Fibroblast of the aortic adventitia (primary cell): ENCODE data around the gene PPP1R37. TPM values are rescaled to one million over a fixed set of nuclear protein-coding genes. Genes with fewer than 3 reads are reported as not detected.

Experiments
- DNase-seq: peaks from one replicate; pipeline ENCODE4 v3.0.0-alpha.2; 2010; ENCODE audit warnings: low read depth
- H3K4me3 ChIP-seq: 2 replicates; pipeline ENCODE4 v1.5.1; 2011; ENCODE audit warnings: low read depth, mild to moderate bottlenecking, control low read depth, low read length, moderate library complexity
- total RNA-seq: library from RNA; depleted of rRNA; stranded (reverse); fragments of >200 nt; gene quantifications from 2 replicates; pipeline ENCODE4 v1.2.3, GENCODE V29; 2012; ENCODE audit warnings: low replicate concordance
- TF ChIP-seq, protein P1 (sequence below): IDR thresholded peaks from 2 replicates; pipeline ENCODE4 v1.5.1; 2011; ENCODE audit warnings: mild to moderate bottlenecking, low read length, control low read depth, inconsistent platforms; ENCODE audit not compliant: insufficient read depth

Gene PPP1R37
- total RNA-seq, 1 donor = 28.0 TPM

DNA sequence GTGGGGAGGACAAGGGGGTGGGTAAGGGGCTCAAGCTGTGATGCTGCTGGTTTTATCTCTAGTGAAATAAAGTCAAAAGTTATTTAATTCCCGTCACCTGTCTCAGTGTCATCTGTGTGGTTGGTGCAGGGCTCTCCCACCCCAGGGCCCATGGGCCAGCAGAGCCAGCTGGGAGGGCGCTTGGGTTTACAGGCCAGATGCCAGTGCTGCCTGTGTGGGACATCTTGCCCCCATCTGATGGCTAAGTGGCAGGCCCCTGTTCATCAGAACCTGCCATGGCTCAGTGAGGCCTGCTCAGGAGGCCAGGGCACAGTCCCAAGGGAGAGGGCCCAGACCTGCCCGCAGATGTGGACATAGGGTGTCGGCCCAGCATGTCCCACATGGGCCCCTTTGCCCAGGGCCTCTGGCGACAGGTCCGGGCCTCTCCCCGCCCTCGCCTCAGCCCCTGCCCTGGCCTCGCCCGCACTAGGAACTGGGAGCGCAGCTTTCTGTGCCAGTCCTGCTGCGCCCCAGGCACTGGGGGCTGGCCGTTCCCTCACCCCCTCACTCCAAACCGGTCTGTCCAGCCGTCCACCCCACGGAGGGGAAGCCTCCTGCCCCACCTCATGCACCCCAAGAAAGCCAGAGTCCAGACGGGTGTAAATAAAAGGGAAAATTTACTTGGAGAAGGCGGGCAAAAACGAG lies 22.0 kb upstream of the PPP1R37 start:
- no peak for DNase-seq
- no peak overlapping the region for H3K4me3 ChIP-seq
- TF ChIP-seq, protein P1, sequence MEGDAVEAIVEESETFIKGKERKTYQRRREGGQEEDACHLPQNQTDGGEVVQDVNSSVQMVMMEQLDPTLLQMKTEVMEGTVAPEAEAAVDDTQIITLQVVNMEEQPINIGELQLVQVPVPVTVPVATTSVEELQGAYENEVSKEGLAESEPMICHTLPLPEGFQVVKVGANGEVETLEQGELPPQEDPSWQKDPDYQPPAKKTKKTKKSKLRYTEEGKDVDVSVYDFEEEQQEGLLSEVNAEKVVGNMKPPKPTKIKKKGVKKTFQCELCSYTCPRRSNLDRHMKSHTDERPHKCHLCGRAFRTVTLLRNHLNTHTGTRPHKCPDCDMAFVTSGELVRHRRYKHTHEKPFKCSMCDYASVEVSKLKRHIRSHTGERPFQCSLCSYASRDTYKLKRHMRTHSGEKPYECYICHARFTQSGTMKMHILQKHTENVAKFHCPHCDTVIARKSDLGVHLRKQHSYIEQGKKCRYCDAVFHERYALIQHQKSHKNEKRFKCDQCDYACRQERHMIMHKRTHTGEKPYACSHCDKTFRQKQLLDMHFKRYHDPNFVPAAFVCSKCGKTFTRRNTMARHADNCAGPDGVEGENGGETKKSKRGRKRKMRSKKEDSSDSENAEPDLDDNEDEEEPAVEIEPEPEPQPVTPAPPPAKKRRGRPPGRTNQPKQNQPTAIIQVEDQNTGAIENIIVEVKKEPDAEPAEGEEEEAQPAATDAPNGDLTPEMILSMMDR = no peak

DNA sequence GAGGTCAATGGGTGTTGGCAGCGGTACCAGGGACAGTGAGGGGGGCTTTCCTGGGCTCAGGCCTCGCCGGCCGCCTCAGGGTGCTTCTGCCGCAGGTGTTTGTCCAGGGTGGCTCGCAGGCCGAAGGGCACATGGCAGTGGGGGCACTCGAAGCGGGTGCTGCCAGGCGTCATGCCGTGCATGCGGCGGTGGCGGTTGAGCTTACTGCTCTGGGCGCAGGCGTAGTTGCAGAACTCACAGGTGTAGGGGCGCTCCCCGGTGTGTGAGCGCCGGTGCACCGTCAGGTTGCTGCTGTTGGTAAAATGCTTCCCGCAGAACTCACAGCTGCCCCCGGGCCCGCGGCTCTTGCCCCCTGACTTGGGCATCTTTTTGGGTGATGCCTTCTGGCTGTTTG lies 21.4 kb upstream of the PPP1R37 start:
- DNase-seq = no peak
- TF ChIP-seq, protein P1 = no peak
- no peak overlapping the region for H3K4me3 ChIP-seq

DNA sequence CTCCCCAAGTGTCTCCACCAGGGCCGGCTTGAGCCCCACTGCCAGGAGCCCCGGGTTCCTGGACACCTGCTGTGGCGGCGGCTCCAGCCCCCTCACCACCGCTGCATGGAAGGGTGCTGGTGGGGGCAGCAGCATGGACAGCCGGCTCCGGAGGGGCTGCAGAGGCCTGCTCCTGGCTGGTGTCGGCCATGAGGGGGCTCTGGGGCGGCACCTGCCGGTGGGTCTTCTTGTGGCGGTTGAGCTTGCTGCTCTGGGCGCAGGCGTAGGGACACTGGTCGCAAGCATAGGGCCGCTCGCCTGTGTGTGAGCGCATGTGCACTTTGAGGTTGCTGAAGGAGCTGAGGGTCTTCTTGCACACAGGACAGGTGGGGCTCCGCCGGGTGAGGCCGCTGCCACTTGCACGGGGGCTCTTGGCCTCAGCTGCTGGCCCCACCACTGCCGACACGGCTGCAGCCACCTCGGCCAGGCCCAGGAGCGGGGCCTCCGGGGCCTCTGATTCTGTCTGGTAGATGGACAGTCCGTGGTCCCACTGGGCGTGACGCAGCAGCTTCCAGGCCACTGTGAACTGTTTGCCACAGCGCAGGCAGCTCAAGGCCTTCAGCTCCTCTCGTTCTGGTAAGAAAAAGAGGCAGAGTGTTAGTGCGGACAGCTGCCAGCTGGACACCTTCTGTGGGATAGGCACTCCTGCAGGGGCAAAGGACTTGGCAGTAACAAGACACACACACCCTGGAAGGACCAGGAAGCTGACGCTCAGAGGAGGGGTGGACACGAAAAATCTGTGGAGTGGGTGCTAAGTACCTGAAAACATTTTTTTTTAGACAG lies 20.8 kb upstream of the PPP1R37 start:
- no peak overlapping the region for H3K4me3 ChIP-seq
- TF ChIP-seq, protein P1 = no peak
- no peak for DNase-seq

DNA sequence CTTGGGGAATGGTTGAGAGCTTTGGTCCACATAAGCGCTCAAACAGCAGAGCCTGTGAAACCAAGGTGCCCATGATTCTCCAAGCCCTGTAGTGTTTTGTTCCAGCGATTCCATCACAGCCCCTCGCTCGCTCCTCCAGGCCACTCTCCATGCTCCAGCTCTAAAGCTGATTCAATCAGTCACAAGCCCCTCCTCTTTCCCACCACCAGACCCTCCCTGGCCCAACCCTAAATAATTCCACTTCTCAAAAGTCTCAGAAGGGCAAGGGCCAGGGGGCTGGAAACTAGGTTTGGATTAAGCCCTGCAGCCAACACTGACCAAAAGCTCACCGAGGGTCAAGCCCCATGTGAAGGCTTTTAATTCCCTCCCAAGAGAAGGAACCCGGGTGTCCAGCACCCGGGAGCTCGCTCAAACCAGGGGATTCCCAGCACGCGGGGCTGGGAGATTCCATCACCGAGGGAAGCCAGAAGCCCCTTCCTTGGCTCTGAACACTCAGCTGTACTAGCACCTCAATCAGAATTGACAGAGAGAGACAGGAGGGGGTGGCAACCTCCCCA lies 18.2 kb upstream of the PPP1R37 start:
- TF ChIP-seq, protein P1 = no peak
- no peak overlapping the region for H3K4me3 ChIP-seq
- no peak for DNase-seq

DNA sequence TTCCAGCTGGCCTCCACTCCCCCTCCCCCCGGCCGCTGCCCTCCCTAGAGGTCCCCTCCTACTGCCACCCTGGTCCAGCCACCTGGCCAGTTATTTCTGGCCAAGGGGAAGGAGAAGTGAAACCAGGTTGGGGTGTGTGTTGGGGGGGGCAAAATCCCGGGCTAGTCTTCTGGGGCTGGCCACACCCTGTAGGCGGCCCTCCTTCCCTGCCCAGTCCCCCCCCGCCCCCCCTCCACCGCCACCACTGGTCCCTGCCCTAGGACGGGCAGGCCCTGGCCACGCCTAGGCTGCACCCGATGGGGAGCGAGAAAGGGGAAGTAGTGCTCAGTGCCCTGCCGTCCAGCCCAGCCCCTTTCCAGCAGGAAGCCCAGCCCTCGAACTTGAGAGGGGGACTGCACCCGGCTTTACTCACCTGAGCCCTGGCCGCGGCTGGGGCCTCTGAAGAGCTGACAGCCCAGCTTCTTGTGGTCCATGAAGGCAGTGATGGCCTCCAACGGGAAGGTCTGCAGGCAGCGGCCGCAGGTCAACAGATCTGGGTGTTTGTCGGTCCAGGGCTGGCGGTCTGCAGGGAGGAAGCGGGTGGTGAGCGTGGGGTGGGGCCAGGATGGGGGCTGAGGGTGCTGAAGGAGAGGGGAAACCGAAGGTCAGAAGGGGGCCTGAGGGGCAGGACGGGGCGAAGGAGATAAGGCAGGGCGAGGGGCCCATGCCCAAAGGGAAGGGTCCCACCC lies 17.5 kb upstream of the PPP1R37 start:
- TF ChIP-seq, protein P1 = no peak
- H3K4me3 ChIP-seq = peak overlapping the region; percentile 62
- DNase-seq = peak; percentile 30

DNA sequence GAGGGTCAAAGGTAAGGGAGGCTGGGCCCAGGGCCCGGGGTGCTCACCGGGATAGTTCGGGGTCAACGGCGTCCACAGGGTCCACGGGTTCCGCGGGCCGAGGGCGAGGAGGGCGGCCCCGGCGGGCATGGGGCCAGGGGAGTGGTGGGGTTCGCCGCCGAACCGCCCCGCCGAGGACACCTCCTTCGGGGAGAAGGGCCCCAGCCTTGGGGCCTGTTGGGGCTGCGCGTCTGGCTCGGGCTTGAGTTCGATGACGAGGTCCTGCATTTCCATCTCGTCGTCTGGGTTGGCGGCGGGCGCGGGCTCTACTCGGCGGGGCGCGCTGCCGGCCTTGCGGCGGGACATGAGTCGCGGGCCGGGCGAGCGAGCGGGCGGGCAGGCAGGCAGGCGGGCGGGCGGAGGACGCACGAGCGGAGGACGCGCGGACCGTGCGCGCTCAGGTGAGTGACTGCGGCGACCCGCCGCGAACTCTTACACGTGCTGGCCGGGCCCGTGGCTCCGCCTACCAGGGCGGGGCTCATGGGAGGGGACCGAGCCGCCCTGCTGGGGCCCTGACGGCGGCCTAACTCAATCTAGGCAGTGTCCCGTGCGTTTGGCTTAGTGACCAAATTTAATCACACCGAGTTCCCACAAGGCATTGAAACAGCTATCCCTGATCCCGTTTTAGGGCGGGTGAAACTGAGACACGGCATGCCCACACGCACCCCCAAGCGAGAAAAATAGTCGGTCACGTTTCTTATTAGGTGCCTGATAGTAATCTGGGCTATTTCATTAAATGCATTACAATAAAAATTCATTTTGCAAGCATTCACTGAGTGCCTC lies 16.7 kb upstream of the PPP1R37 start, which contains the start of gene ZNF296:
Gene ZNF296 (minus strand): TSS at position 450 of the 822 bp plus-strand sequence. CDS start 105 bp downstream, at position 345.
- DNase-seq = peak; percentile 21
- peak within 1 kb of the TSS; percentile 62 for H3K4me3 ChIP-seq
- TF ChIP-seq, protein P1 = no peak
